Lower lobe of right lung (tissue), 2 donors: Measurements from ENCODE around the gene MED19. TPM values are rescaled to one million over a fixed set of nuclear protein-coding genes. Genes with fewer than 3 reads are reported as not detected.
A peak's percentile ranks its signal among the peaks of the same experiment; 100 is the strongest.

Experiments used
- ATAC-seq, 2 donors: fragments of 200-7000 bp; cut with Tn5 transposase; one replicate each; pipeline ENCODE4 v1.9.1; 2020 to 2022; ENCODE audit warnings: mild to moderate bottlenecking in 2 of 2, moderate library complexity in 2 of 2
- DNase-seq: peaks from one replicate; pipeline ENCODE4 v3.0.0-alpha.2; 2020
- H3K27ac ChIP-seq: fragments of 200-600 bp; one replicate; pipeline ENCODE4 v1.8.0; 2022
- H3K27me3 ChIP-seq: fragments of 200-600 bp; one replicate; pipeline ENCODE4 v1.8.0; 2022; ENCODE audit warnings: low read depth
- H3K36me3 ChIP-seq: fragments of 200-600 bp; one replicate; pipeline ENCODE4 v1.8.0; 2022; ENCODE audit warnings: mild to moderate bottlenecking
- H3K4me1 ChIP-seq: fragments of 200-600 bp; one replicate; pipeline ENCODE4 v1.8.0; 2022
- H3K4me3 ChIP-seq: fragments of 200-600 bp; one replicate; pipeline ENCODE4 v1.8.0; 2022; ENCODE audit warnings: mild to moderate bottlenecking
- H3K9me3 ChIP-seq: fragments of 200-600 bp; one replicate; pipeline ENCODE4 v1.8.0; 2022
- CTCF ChIP-seq: fragments of 200-600 bp; IDR thresholded peaks from one replicate; pipeline ENCODE4 v1.8.0; 2022; ENCODE audit warnings: antibody characterized with exemption, mild to moderate bottlenecking
- intact Hi-C: fragments of 100-400 bp; cut with DNase I; formaldehyde crosslinking; loops from one replicate; pipeline ENCODE4 v1.11.0; 2022
- total RNA-seq: library from RNA; stranded (reverse); fragmentation: NEBNext Ultra II Directional; extraction: Animal tissue kit (Norgen Biotek cat#: 25700); gene quantifications from one replicate; pipeline ENCODE4 v1.2.1, GENCODE V29; 2021
- donor health status: DM: no; HTN: yes; CAD: no; lungs with severe emphysema.

The MED19 gene
- total RNA-seq, 1 donor from 2014 or later, result 12.0 TPM

- no peaks in the 10 kb centered on the region for H3K27me3 ChIP-seq
- DNase-seq (no peak), ATAC-seq (no peak)
- TF ChIP-seq CTCF, result no peak
- H3K4me1 ChIP-seq, result peaks cover 15% of the 10 kb centered on the region
- intact Hi-C loops, result no loop called here
- H3K27ac ChIP-seq, result no peak overlapping the region
- H3K36me3 ChIP-seq, result peaks cover 36% of the 10 kb centered on the region
- no peaks in the 10 kb centered on the region for H3K9me3 ChIP-seq
- no peak overlapping the region for H3K4me3 ChIP-seq
Measured at GRCh38 chr11:57746920-57747319, 34.9 kb upstream of the MED19 start.

GRCh38 chr11:57745206-57745605 lies 33.2 kb upstream of the MED19 start:
- peaks cover 36% of the 10 kb centered on the region for H3K36me3 ChIP-seq
- no peak for TF ChIP-seq CTCF
- no peak overlapping the region for H3K27ac ChIP-seq
- no peak for DNase-seq
- peaks cover 19% of the 10 kb centered on the region for H3K4me1 ChIP-seq
- no peak overlapping the region for H3K4me3 ChIP-seq
- H3K27me3 ChIP-seq, result no peaks in the 10 kb centered on the region
- intact Hi-C loops, result no loop called here
- no peak for ATAC-seq
- no peaks in the 10 kb centered on the region for H3K9me3 ChIP-seq

GRCh38 chr11:57744357-57744756 lies 32.3 kb upstream of the MED19 start:
- intact Hi-C loops, result no loop called here
- Histone ChIP-seq H3K9me3 (no peaks in the 10 kb centered on the region), H3K4me3 (no peak overlapping the region), H3K27me3 (no peaks in the 10 kb centered on the region), H3K36me3 (peaks cover 41% of the 10 kb centered on the region), H3K4me1 (peaks cover 19% of the 10 kb centered on the region), H3K27ac (no peak overlapping the region)
- no peak for DNase-seq
- TF ChIP-seq CTCF, result no peak
- no peak for ATAC-seq

- Histone ChIP-seq H3K36me3 (peaks cover 64% of the 10 kb centered on the region), H3K27ac (peak overlapping the region; percentile 95), H3K27me3 (no peaks in the 10 kb centered on the region), H3K4me3 (peak overlapping the region; percentile 89), H3K4me1 (peaks cover 19% of the 10 kb centered on the region), H3K9me3 (no peaks in the 10 kb centered on the region)
- TF ChIP-seq CTCF, result no peak
- no peak for ATAC-seq
- intact Hi-C loops, result no loop called here
- DNase-seq, result peak; percentile 49
Measured at GRCh38 chr11:57742087-57742452, 30.1 kb upstream of the MED19 start.

- peak within 1 kb of the TSS; percentile 89 for H3K4me3 ChIP-seq
- no peak for TF ChIP-seq CTCF
- ATAC-seq (peak; percentile 99), DNase-seq (peak; percentile 97)
- H3K9me3 ChIP-seq, result no peaks in the 10 kb centered on the region
- H3K4me1 ChIP-seq, result peaks cover 19% of the 10 kb centered on the region
- H3K27ac ChIP-seq, result peak within 1 kb of the TSS; percentile 95
- intact Hi-C loops, result no loop called here
- peaks cover 69% of the 10 kb centered on the region for H3K36me3 ChIP-seq
- H3K27me3 ChIP-seq, result no peaks in the 10 kb centered on the region
Measured at GRCh38 chr11:57741132-57742086, 29.4 kb upstream of the MED19 start, which contains the start of gene SELENOH. SELENOH (plus strand) TSS chr11:57741491; CDS start chr11:57741596, 105 bp downstream.
